IMR-90 (cell line): ENCODE results near the gene PLGRKT. TPM values are rescaled to one million over a fixed set of nuclear protein-coding genes. Genes with fewer than 3 reads are reported as not detected.

Experiments used
- ATAC-seq: fragments of 200-7000 bp; cut with Tn5 transposase; 2 replicates; pipeline ENCODE4 v1.9.1; 2020; ENCODE audit warnings: low read depth, mild to moderate bottlenecking, moderate library complexity
- BruUV-seq: library from RNA; stranded (reverse); fragments of 400-500 nt; replicated peaks from 2 replicates; lab custom pipeline; 2021; lab: Mats Ljungman, UMichigan
- CTCF ChIA-PET: fragments of 300-600 bp; formaldehyde crosslinking; extraction: SDS; loops from one replicate; lab custom pipeline; 2021; ENCODE audit warnings: antibody characterized with exemption; lab: Yijun Ruan, JAX
- POLR2A ChIA-PET: fragments of 300-600 bp; sonication (Branson Sonifier 250); formaldehyde crosslinking; loops from one replicate; lab custom pipeline; 2022; ENCODE audit warnings: antibody characterized with exemption; ENCODE audit not compliant: unreplicated experiment; lab: Charles Lee
- DNase-seq: peaks from one replicate; pipeline ENCODE4 v3.0.0; 2013
- H2AFZ ChIP-seq: replicated peaks from 2 replicates; pipeline ENCODE3; 2013; ENCODE audit warnings: low read length, mild to moderate bottlenecking; ENCODE audit not compliant: poor library complexity
- H2AK5ac ChIP-seq: 2 replicates; pipeline ENCODE4 v1.6.1; 2013; ENCODE audit warnings: low read depth, low read length, inconsistent platforms
- H2AK9ac ChIP-seq: replicated peaks from 2 replicates; pipeline ENCODE3; 2013; ENCODE audit warnings: mild to moderate bottlenecking, low read depth, low read length, moderate library complexity; ENCODE audit not compliant: poor library complexity
- H2BK120ac ChIP-seq: 2 replicates; pipeline ENCODE4 v1.6.1; 2013; ENCODE audit warnings: low read depth, low read length, inconsistent platforms
- H2BK15ac ChIP-seq: 3 replicates; pipeline ENCODE4 v1.6.1; 2013; ENCODE audit warnings: low read depth, low read length, inconsistent platforms
- H2BK20ac ChIP-seq: 2 replicates; pipeline ENCODE4 v1.6.1; 2013; ENCODE audit warnings: low read depth, mild to moderate bottlenecking, inconsistent platforms, low read length, moderate library complexity
- H2BK5ac ChIP-seq: 2 replicates; pipeline ENCODE4 v1.6.1; 2013; ENCODE audit warnings: mild to moderate bottlenecking, low read depth, low read length, inconsistent platforms; ENCODE audit not compliant: poor library complexity, severe bottlenecking
- H3K14ac ChIP-seq: replicated peaks from 2 replicates; pipeline ENCODE4 v1.6.1; 2013; ENCODE audit warnings: low read depth, low read length, inconsistent platforms
- H3K18ac ChIP-seq: 2 replicates; pipeline ENCODE4 v1.6.1; 2013; ENCODE audit warnings: low read depth, low read length, control low read depth
- H3K23ac ChIP-seq: 2 replicates; pipeline ENCODE4 v1.6.1; 2013; ENCODE audit warnings: low read depth, low read length, inconsistent platforms
- H3K27ac ChIP-seq: 2 replicates; pipeline ENCODE4 v1.5.1; 2013; ENCODE audit warnings: mild to moderate bottlenecking, control low read depth, low read length; ENCODE audit not compliant: insufficient read depth
- H3K27me3 ChIP-seq: 2 replicates; pipeline ENCODE4 v1.6.1; 2013; ENCODE audit warnings: low read length; ENCODE audit not compliant: control insufficient read depth, insufficient read depth
- H3K36me3 ChIP-seq: 2 replicates; pipeline ENCODE4 v1.6.1; 2013; ENCODE audit warnings: low read length, mixed read lengths; ENCODE audit not compliant: control insufficient read depth, insufficient read depth
- H3K4ac ChIP-seq: 2 replicates; pipeline ENCODE4 v1.6.1; 2013; ENCODE audit warnings: low read depth, low read length, inconsistent platforms
- H3K4me1 ChIP-seq: 2 replicates; pipeline ENCODE4 v1.6.1; 2013; ENCODE audit warnings: low read length, mixed read lengths; ENCODE audit not compliant: control insufficient read depth, insufficient read depth
- H3K4me2 ChIP-seq: 2 replicates; pipeline ENCODE4 v1.6.1; 2013; ENCODE audit warnings: low read depth, mild to moderate bottlenecking, control low read depth, low read length, moderate library complexity
- H3K4me3 ChIP-seq: 2 replicates; pipeline ENCODE4 v1.5.1; 2013; ENCODE audit warnings: low read depth, mild to moderate bottlenecking, control low read depth, low read length, moderate library complexity; ENCODE audit not compliant: insufficient read depth
- H3K56ac ChIP-seq: 2 replicates; pipeline ENCODE4 v1.6.1; 2013; ENCODE audit warnings: low read length, inconsistent platforms; ENCODE audit not compliant: insufficient read depth; ENCODE audit errors: extremely low read depth
- H3K79me1 ChIP-seq, 2 experiments: 2 replicates each; pipeline ENCODE4 v1.6.1; 2013; ENCODE audit warnings: low read length in 2 of 2, inconsistent platforms in 1 of 2, low read depth in 1 of 2
- H3K9ac ChIP-seq: 2 replicates; pipeline ENCODE4 v1.6.1; 2013; ENCODE audit warnings: low read depth, low read length, control low read depth
- H3K9me1 ChIP-seq: 2 replicates; pipeline ENCODE4 v1.6.1; 2013; ENCODE audit warnings: low read length, inconsistent platforms; ENCODE audit not compliant: insufficient read depth
- H3K9me3 ChIP-seq: 2 replicates; pipeline ENCODE4 v1.6.1; 2013; ENCODE audit warnings: low read length; ENCODE audit not compliant: control insufficient read depth, insufficient read depth
- H4K20me1 ChIP-seq: 2 replicates; pipeline ENCODE4 v1.6.1; 2013; ENCODE audit warnings: low read length, inconsistent platforms; ENCODE audit not compliant: insufficient read depth
- H4K5ac ChIP-seq: 2 replicates; pipeline ENCODE4 v1.6.1; 2013; ENCODE audit warnings: mild to moderate bottlenecking, low read depth, low read length, control low read depth
- H4K8ac ChIP-seq, 2 experiments: 2 replicates each; pipeline ENCODE4 v1.6.1; 2013; ENCODE audit warnings: low read depth in 2 of 2, low read length in 2 of 2, control low read depth in 1 of 2, inconsistent platforms in 1 of 2
- H4K91ac ChIP-seq: 2 replicates; pipeline ENCODE4 v1.6.1; 2013; ENCODE audit warnings: low read depth, low read length, inconsistent platforms; ENCODE audit not compliant: insufficient read depth
- BHLHE40 ChIP-seq: fragments of 150-350 bp; IDR thresholded peaks from 2 replicates; pipeline ENCODE4 v1.6.1; 2016; ENCODE audit warnings: mild to moderate bottlenecking, low read depth, low read length
- CEBPB ChIP-seq: IDR thresholded peaks from 2 replicates; pipeline ENCODE4 v1.6.1; 2012; ENCODE audit warnings: low read depth, low read length, improper control_type of control experiment
- CHD1 ChIP-seq: IDR thresholded peaks from 2 replicates; pipeline ENCODE4 v1.6.1; 2012; ENCODE audit warnings: low read depth, low read length, improper control_type of control experiment
- CTCF ChIP-seq: conservative IDR thresholded peaks from 2 replicates; pipeline ENCODE4 v1.5.1; 2012; ENCODE audit warnings: mild to moderate bottlenecking, low read depth, low read length, improper control_type of control experiment
- ELK1 ChIP-seq: fragments of 150-350 bp; IDR thresholded peaks from 2 replicates; pipeline ENCODE4 v1.6.1; 2016; ENCODE audit warnings: low read depth, mild to moderate bottlenecking, low read length, moderate library complexity, borderline replicate concordance
- FOS ChIP-seq: fragments of 150-350 bp; IDR thresholded peaks from 2 replicates; pipeline ENCODE4 v1.6.1; 2016; ENCODE audit warnings: low read depth, low read length
- MAFK ChIP-seq: IDR thresholded peaks from 2 replicates; pipeline ENCODE4 v1.6.1; 2012; ENCODE audit warnings: low read depth, low read length, improper control_type of control experiment
- MAZ ChIP-seq: IDR thresholded peaks from 2 replicates; pipeline ENCODE4 v1.6.1; 2012; ENCODE audit warnings: low read depth, mild to moderate bottlenecking, low read length, improper control_type of control experiment, moderate library complexity, borderline replicate concordance
- MXI1 ChIP-seq: IDR thresholded peaks from 2 replicates; pipeline ENCODE4 v1.6.1; 2012; ENCODE audit warnings: low read depth, mild to moderate bottlenecking, low read length, moderate library complexity, borderline replicate concordance
- NFE2L2 ChIP-seq: fragments of 150-350 bp; IDR thresholded peaks from 2 replicates; pipeline ENCODE4 v1.6.1; 2016; ENCODE audit warnings: low read depth, mild to moderate bottlenecking, low read length
- POLR2A ChIP-seq: IDR thresholded peaks from 2 replicates; pipeline ENCODE4 v1.6.1; 2012; ENCODE audit warnings: mild to moderate bottlenecking, low read depth, low read length
- RAD21 ChIP-seq: IDR thresholded peaks from 2 replicates; pipeline ENCODE4 v1.6.1; 2012; ENCODE audit warnings: low read length, improper control_type of control experiment
- RCOR1 ChIP-seq: IDR thresholded peaks from 2 replicates; pipeline ENCODE4 v1.6.1; 2012; ENCODE audit warnings: mild to moderate bottlenecking, low read length, improper control_type of control experiment; ENCODE audit not compliant: insufficient replicate concordance
- RFX5 ChIP-seq: IDR thresholded peaks from 2 replicates; pipeline ENCODE4 v1.8.0; 2012; ENCODE audit warnings: low read depth, mild to moderate bottlenecking, low read length, moderate library complexity
- SMC3 ChIP-seq: fragments of 150-350 bp; IDR thresholded peaks from 2 replicates; pipeline ENCODE4 v1.6.1; 2016; ENCODE audit warnings: low read depth, mild to moderate bottlenecking, antibody characterized with exemption, low read length, moderate library complexity
- USF2 ChIP-seq: fragments of 150-350 bp; IDR thresholded peaks from 2 replicates; pipeline ENCODE4 v1.6.1; 2017; ENCODE audit warnings: mild to moderate bottlenecking, antibody characterized with exemption, low read length, low read depth
- WGBS, 2 experiments: methylation state at CpG; one replicate each; pipeline versions ENCODE4 v1.1.5 to v1.1.7; 2013; ENCODE audit warnings: missing lambda C conversion rate in 2 of 2; ENCODE audit not compliant: insufficient read length in 1 of 2; ENCODE audit errors: extremely low coverage in 2 of 2; 5-methylcytosine and 5-hydroxymethylcytosine counted together
- dilution Hi-C: fragments of 300-500 bp; cut with HindIII; formaldehyde crosslinking; loops from one replicate; pipeline ENCODE4 v1.14.3; 2018; ENCODE audit warnings: low sequenced_read_pairs; ENCODE audit not compliant: unreplicated experiment
- in situ Hi-C: fragments of 300-500 bp; cut with MboI; formaldehyde crosslinking; loops from 3 replicates; pipeline ENCODE4 v1.14.3; 2019; ENCODE audit warnings: low sequenced_read_pairs, inconsistent platforms, mixed read lengths
- intact Hi-C: fragments of 100-400 bp; cut with micrococcal nuclease; formaldehyde crosslinking; loops from 2 replicates; pipeline ENCODE4 v1.10.0; 2022
- polyA plus RNA-seq, 3 experiments: library from polyadenylated mRNA; depleted of rRNA; stranded (reverse); fragments of >200 nt; gene quantifications; 2 replicates each; pipeline ENCODE4 v1.2.3, GENCODE V29; 2012; ENCODE audit warnings: low replicate concordance in 1 of 3
- total RNA-seq: library from RNA; depleted of rRNA; stranded (reverse); fragments of >200 nt; gene quantifications from 2 replicates; pipeline ENCODE4 v1.2.3, GENCODE V29; 2012

The PLGRKT gene
- total and polyA plus RNA-seq, 2 of the 4 experiments (the other 2 are of a cell fraction) = 10.8 to 12.7 TPM

- Histone ChIP-seq H2BK15ac (no peak overlapping the region), H3K9me1 (no peaks in the 10 kb centered on the region), H3K4me2 (no peak overlapping the region), H3K27ac (no peak overlapping the region), H3K56ac (no peak overlapping the region), H2AFZ (no peak overlapping the region), H3K27me3 (peaks cover 1% of the 10 kb centered on the region; the same call in 1 of the 2 replicates), H2BK20ac (no peak overlapping the region), H3K9ac (no peak overlapping the region), H3K4me1 (no peaks in the 10 kb centered on the region), H2AK5ac (no peak overlapping the region), H3K18ac (no peak overlapping the region), H2BK120ac (no peak overlapping the region), H3K4me3 (no peak overlapping the region), H2BK5ac (no peak overlapping the region), H3K4ac (no peak overlapping the region), H2AK9ac (no peak overlapping the region), H4K91ac (no peak overlapping the region), H4K8ac (no peak overlapping the region), H3K79me1 (no peaks in the 10 kb centered on the region), H3K14ac (no peak overlapping the region; the same call in 1 of the 2 replicates), H3K23ac (no peak overlapping the region), H4K20me1 (no peaks in the 10 kb centered on the region), H3K36me3 (no peaks in the 10 kb centered on the region), H4K5ac (no peak overlapping the region), H3K9me3 (no peaks in the 10 kb centered on the region)
- TF ChIP-seq USF2 = no peak
- TF ChIP-seq NFE2L2 = no peak
- TF ChIP-seq MAZ = no peak
- no peak for TF ChIP-seq SMC3
- TF ChIP-seq MXI1 = no peak
- no peak for TF ChIP-seq POLR2A
- TF ChIP-seq BHLHE40 = no peak
- TF ChIP-seq ELK1 = no peak
- no peak for TF ChIP-seq CTCF
- TF ChIP-seq RCOR1 = no peak
- TF ChIP-seq RFX5 = no peak
- TF ChIP-seq CHD1 = no peak
- TF ChIP-seq CEBPB = no peak
- no peak for TF ChIP-seq MAFK
- TF ChIP-seq FOS = no peak
- TF ChIP-seq RAD21 = no peak
- no CpG with 5 or more reads among the region's 1 CpG for WGBS, 2 experiments
- in situ Hi-C loops (no loop called here), dilution Hi-C loops (no loop called here), intact Hi-C loops (no loop called here)
- no peak for ATAC-seq
- POLR2A ChIA-PET = interaction anchor here (0.6 kb wide), 2 partner anchors 8 to 1193 kb away, joined by 3 to 7 read pairs; no protein-coding TSS in a partner anchor
- no peak for DNase-seq
- BruUV-seq = no TSS peak
- CTCF ChIA-PET = interaction anchor here (0.5 kb wide), 1 partner anchor 27 kb away, joined by 4 read pairs; no protein-coding TSS in a partner anchor
These were observed 80.2 kb downstream of the PLGRKT start for GRCh38 chr9:5357431-5358105.
